Activated T-cell treated with anti-CD3 and anti-CD28 coated beads, Interleukin-2, amount 50 U/mL, for 72 hours (primary cell): ENCODE data around the gene KLC4. TPM values are rescaled to one million over a fixed set of nuclear protein-coding genes. Genes with fewer than 3 reads are reported as not detected.
A peak's percentile ranks its signal among the peaks of the same experiment; 100 is the strongest.
"Not testable (repeated sequence)": the region's sequence is repeated elsewhere in the genome, so short reads cannot be mapped to it uniquely, and the experiment has no call there.

Source experiments
- ATAC-seq, 2 donors: fragments of 150-1000 bp; cut with Tn5 transposase; replicated peaks in 1 of 2; 2 replicates each; pipeline ENCODE4 v1.10.0; 2021; ENCODE audit warnings: moderate library complexity in 2 of 2, mild to moderate bottlenecking in 1 of 2
- DNase-seq, 2 donors: peaks; one replicate each; pipeline ENCODE4 v3.0.0; 2021 to 2022; ENCODE audit warnings: mixed read lengths in 1 of 2
- H3K27ac Mint-ChIP-seq: one replicate; pipeline ENCODE4 v1.8.0; 2022; ENCODE audit warnings: mild to moderate bottlenecking, moderate library complexity, mixed read lengths
- H3K27me3 Mint-ChIP-seq: one replicate; pipeline ENCODE4 v1.8.0; 2022; ENCODE audit warnings: low read depth, mixed read lengths
- H3K36me3 Mint-ChIP-seq, 2 donors: one replicate each; pipeline ENCODE4 v1.8.0; 2022; ENCODE audit warnings: mixed read lengths in 2 of 2, mild to moderate bottlenecking in 1 of 2; ENCODE audit not compliant: insufficient read depth in 2 of 2
- H3K4me1 Mint-ChIP-seq: one replicate; pipeline ENCODE4 v1.8.0; 2022; ENCODE audit warnings: low read depth, mixed read lengths
- H3K4me3 Mint-ChIP-seq, 2 donors: one replicate each; pipeline ENCODE4 v1.8.0; 2022; ENCODE audit warnings: mild to moderate bottlenecking in 2 of 2, mixed read lengths in 2 of 2, moderate library complexity in 2 of 2
- H3K9me3 Mint-ChIP-seq, 2 donors: one replicate each; pipeline ENCODE4 v1.8.0; 2022; ENCODE audit warnings: mixed read lengths in 2 of 2
- total RNA-seq, 2 donors: library from RNA; stranded (reverse); gene quantifications; one replicate each; pipeline ENCODE4 v1.2.3, GENCODE V29; 2022

The KLC4 gene
- total RNA-seq, 2 donors from 2014 or later: 36.9 to 37.4 TPM

GRCh38 chr6:43081043-43081442 is 21.6 kb downstream of the KLC4 start:
- Mint-ChIP-seq H3K27ac (no peak overlapping the region), H3K4me1 (peaks cover 4% of the 10 kb centered on the region), H3K36me3 (no peaks in the 10 kb centered on the region), H3K4me3 (no peak overlapping the region), H3K27me3 (peaks cover 25% of the 10 kb centered on the region), H3K9me3 (no peaks in the 10 kb centered on the region)
- DNase-seq (no peak), ATAC-seq (no peak)

GRCh38 chr6:43081922-43082321 is 22.5 kb downstream of the KLC4 start:
- H3K9me3 Mint-ChIP-seq, H3K27ac Mint-ChIP-seq, ATAC-seq, DNase-seq, H3K36me3 Mint-ChIP-seq, H3K4me3 Mint-ChIP-seq: not testable (repeated sequence)
- H3K4me1 Mint-ChIP-seq: peaks cover 13% of the 10 kb centered on the region
- peaks cover 22% of the 10 kb centered on the region for H3K27me3 Mint-ChIP-seq

GRCh38 chr6:43082806-43083655 is 23.6 kb downstream of the KLC4 start:
- Mint-ChIP-seq H3K27me3 (peaks cover 11% of the 10 kb centered on the region), H3K9me3 (no peaks in the 10 kb centered on the region), H3K4me1 (peaks cover 14% of the 10 kb centered on the region), H3K4me3 (no peak overlapping the region), H3K27ac (no peak overlapping the region), H3K36me3 (no peaks in the 10 kb centered on the region)
- ATAC-seq (no peak), DNase-seq (no peak)

- Mint-ChIP-seq H3K4me1 (peaks cover 14% of the 10 kb centered on the region), H3K27ac (no peak overlapping the region), H3K4me3 (peak overlapping the region in 1 of 2 donors; percentile 29), H3K36me3 (no peaks in the 10 kb centered on the region), H3K27me3 (peaks cover 2% of the 10 kb centered on the region), H3K9me3 (no peaks in the 10 kb centered on the region)
- ATAC-seq (peak; percentile 88 to 96), DNase-seq (peak; percentile 29 to 42)
Measured at GRCh38 chr6:43086022-43086658, 26.7 kb downstream of the KLC4 start.

- peak; percentile 16 to 45 for ATAC-seq
Measured at GRCh38 chr6:43088654-43089056, 29.2 kb downstream of the KLC4 start.

GRCh38 chr6:43089467-43089866 is 30.0 kb downstream of the KLC4 start:
- peaks cover 26% of the 10 kb centered on the region for H3K4me1 Mint-ChIP-seq
- H3K36me3 Mint-ChIP-seq: no peaks in the 10 kb centered on the region
- no peak overlapping the region for H3K4me3 Mint-ChIP-seq
- no peaks in the 10 kb centered on the region for H3K27me3 Mint-ChIP-seq
- ATAC-seq: no peak
- H3K27ac Mint-ChIP-seq: no peak overlapping the region
- DNase-seq: no peak
- H3K9me3 Mint-ChIP-seq: no peaks in the 10 kb centered on the region

More at GRCh38 chr6:43088654-43089056, 29.2 kb downstream of the KLC4 start:
- Mint-ChIP-seq H3K36me3 (no peaks in the 10 kb centered on the region), H3K9me3 (no peaks in the 10 kb centered on the region), H3K4me1 (peaks cover 24% of the 10 kb centered on the region), H3K4me3 (no peak overlapping the region), H3K27ac (no peak overlapping the region), H3K27me3 (no peaks in the 10 kb centered on the region)
- no peak for DNase-seq

- H3K27me3 Mint-ChIP-seq: no peaks in the 10 kb centered on the region
- no peak overlapping the region for H3K4me3 Mint-ChIP-seq
- H3K36me3 Mint-ChIP-seq: no peaks in the 10 kb centered on the region
- H3K9me3 Mint-ChIP-seq: no peaks in the 10 kb centered on the region
- H3K27ac Mint-ChIP-seq: no peak overlapping the region
- H3K4me1 Mint-ChIP-seq: peaks cover 26% of the 10 kb centered on the region
- ATAC-seq: no peak
- no peak for DNase-seq
Measured at GRCh38 chr6:43089874-43090558, 30.6 kb downstream of the KLC4 start.

GRCh38 chr6:43090559-43090956 is 31.1 kb downstream of the KLC4 start:
- H3K27me3 Mint-ChIP-seq: no peaks in the 10 kb centered on the region
- H3K4me1 Mint-ChIP-seq: peaks cover 29% of the 10 kb centered on the region
- ATAC-seq: no peak
- H3K27ac Mint-ChIP-seq: no peak overlapping the region
- DNase-seq: no peak
- no peaks in the 10 kb centered on the region for H3K36me3 Mint-ChIP-seq
- H3K9me3 Mint-ChIP-seq: no peaks in the 10 kb centered on the region
- H3K4me3 Mint-ChIP-seq: no peak overlapping the region

- no peak overlapping the region for H3K4me3 Mint-ChIP-seq
- ATAC-seq (no peak), DNase-seq (no peak)
- H3K27ac Mint-ChIP-seq: no peak overlapping the region
- H3K27me3 Mint-ChIP-seq: no peaks in the 10 kb centered on the region
- no peaks in the 10 kb centered on the region for H3K9me3 Mint-ChIP-seq
- H3K36me3 Mint-ChIP-seq: no peaks in the 10 kb centered on the region
- H3K4me1 Mint-ChIP-seq: peaks cover 30% of the 10 kb centered on the region
Measured at GRCh38 chr6:43091020-43091419, 31.6 kb downstream of the KLC4 start.

- Mint-ChIP-seq H3K27ac (no peak overlapping the region), H3K9me3 (no peaks in the 10 kb centered on the region), H3K36me3 (no peaks in the 10 kb centered on the region), H3K4me1 (peaks cover 27% of the 10 kb centered on the region), H3K27me3 (no peaks in the 10 kb centered on the region), H3K4me3 (no peak overlapping the region)
- no peak for DNase-seq
- no peak for ATAC-seq
Measured at GRCh38 chr6:43091436-43091991, 32.1 kb downstream of the KLC4 start.

- H3K27me3 Mint-ChIP-seq: no peaks in the 10 kb centered on the region
- H3K27ac Mint-ChIP-seq: no peak overlapping the region
- H3K36me3 Mint-ChIP-seq: no peaks in the 10 kb centered on the region
- H3K4me3 Mint-ChIP-seq: peak overlapping the region in 1 of 2 donors; percentile 20
- ATAC-seq (no peak), DNase-seq (no peak)
- H3K4me1 Mint-ChIP-seq: peaks cover 22% of the 10 kb centered on the region
- no peaks in the 10 kb centered on the region for H3K9me3 Mint-ChIP-seq
Measured at GRCh38 chr6:43092635-43093034, 33.2 kb downstream of the KLC4 start.

- no peak for DNase-seq
- Mint-ChIP-seq H3K27ac (peak overlapping the region; percentile 27), H3K4me3 (peak overlapping the region; percentile 16 to 36), H3K36me3 (no peaks in the 10 kb centered on the region), H3K27me3 (no peaks in the 10 kb centered on the region), H3K9me3 (no peaks in the 10 kb centered on the region), H3K4me1 (peaks cover 22% of the 10 kb centered on the region)
- peak; percentile 24 to 73 for ATAC-seq
Measured at GRCh38 chr6:43093436-43094289, 34.2 kb downstream of the KLC4 start.
